ENCODE measurements around the gene TPGS2.

- TF ChIP-seq CTCF (IDR thresholded peaks at IDR 0.05): no peak
- TF ChIP-seq POLR2A (IDR thresholded peaks at IDR 0.05): no peak
Observed at GRCh38 chr18:36814994-36815393, 13.8 kb downstream of the TPGS2 start.
